ENCODE measurements around the gene BCL7C. TPM values are rescaled to one million over a fixed set of nuclear protein-coding genes. Genes with fewer than 3 reads are reported as not detected.
A peak's percentile ranks its signal among the peaks of the same experiment; 100 is the strongest.

Gene BCL7C
- total RNA-seq, 4 donors from 2014 or later: 43.1 to 79.1 (median 63.0) TPM

DNA sequence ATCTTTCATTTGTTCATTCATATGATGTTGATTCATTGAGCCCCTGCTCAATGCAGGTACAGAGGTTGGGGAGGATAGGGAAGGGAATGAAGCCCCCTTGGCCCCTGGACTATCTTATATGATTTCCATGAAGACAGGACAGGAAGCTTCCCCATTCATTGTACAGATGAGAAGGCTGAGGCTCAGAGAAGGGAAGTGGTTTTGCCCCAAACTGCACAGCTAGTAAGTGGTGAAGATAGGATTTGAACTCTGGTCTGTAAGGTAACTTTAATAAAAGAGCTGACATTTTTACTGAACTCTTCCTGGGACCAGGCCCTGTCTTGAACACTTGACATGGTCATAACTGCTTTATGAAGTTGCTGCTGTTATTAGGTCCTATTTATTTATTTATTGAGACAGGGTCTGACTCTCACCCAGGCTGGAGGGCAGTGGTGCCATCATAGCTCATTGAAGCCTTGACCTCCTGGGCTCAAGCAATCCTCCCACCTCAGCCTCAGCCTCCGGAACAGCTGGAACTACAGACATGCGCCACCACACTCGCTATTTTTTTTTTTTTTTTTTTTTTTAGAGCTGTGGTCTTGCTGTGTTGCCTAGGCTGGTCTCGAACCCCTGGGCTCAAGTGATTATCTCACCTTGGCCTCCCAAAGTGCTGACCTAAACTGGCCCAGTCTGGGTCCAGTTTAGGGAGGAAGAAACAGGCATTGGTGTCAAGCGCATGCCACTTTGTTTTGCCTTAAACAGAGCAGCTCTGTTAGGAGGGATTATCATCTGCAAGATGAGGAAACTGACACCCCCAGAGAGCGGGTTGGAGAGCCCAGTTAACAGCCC, 7.5 kb upstream of the BCL7C start:
- TF ChIP-seq POLR2A (IDR thresholded peaks at IDR 0.05): no peak
- TF ChIP-seq, protein P1, sequence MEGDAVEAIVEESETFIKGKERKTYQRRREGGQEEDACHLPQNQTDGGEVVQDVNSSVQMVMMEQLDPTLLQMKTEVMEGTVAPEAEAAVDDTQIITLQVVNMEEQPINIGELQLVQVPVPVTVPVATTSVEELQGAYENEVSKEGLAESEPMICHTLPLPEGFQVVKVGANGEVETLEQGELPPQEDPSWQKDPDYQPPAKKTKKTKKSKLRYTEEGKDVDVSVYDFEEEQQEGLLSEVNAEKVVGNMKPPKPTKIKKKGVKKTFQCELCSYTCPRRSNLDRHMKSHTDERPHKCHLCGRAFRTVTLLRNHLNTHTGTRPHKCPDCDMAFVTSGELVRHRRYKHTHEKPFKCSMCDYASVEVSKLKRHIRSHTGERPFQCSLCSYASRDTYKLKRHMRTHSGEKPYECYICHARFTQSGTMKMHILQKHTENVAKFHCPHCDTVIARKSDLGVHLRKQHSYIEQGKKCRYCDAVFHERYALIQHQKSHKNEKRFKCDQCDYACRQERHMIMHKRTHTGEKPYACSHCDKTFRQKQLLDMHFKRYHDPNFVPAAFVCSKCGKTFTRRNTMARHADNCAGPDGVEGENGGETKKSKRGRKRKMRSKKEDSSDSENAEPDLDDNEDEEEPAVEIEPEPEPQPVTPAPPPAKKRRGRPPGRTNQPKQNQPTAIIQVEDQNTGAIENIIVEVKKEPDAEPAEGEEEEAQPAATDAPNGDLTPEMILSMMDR (IDR thresholded peaks at IDR 0.05): no peak
- DNase-seq (ENCODE audit: low spot score in 2 of 2): no peak
- WGBS, 2 donors: 38 to 46% methylated on average over 6 of the region's 6 CpGs
- intact Hi-C loops (cut with DNase I; ENCODE audit: low total_unique reads): no loop called here
- no peak overlapping the region for H3K4me3 ChIP-seq (ENCODE audit: low read depth, poor library complexity, severe bottlenecking)

GRCh38 chr16:30900588-30900987, 6.7 kb upstream of the BCL7C start:
- no peak for DNase-seq (ENCODE audit: low spot score in 2 of 2)
- 96 to 99% methylated on average over 5 of the region's 5 CpGs for WGBS, 2 donors
- TF ChIP-seq POLR2A (IDR thresholded peaks at IDR 0.05): no peak
- TF ChIP-seq, protein P1 (IDR thresholded peaks at IDR 0.05): no peak
- intact Hi-C loops (cut with DNase I; ENCODE audit: low total_unique reads): no loop called here
- H3K4me3 ChIP-seq (ENCODE audit: low read depth, poor library complexity, severe bottlenecking): no peak overlapping the region

DNA sequence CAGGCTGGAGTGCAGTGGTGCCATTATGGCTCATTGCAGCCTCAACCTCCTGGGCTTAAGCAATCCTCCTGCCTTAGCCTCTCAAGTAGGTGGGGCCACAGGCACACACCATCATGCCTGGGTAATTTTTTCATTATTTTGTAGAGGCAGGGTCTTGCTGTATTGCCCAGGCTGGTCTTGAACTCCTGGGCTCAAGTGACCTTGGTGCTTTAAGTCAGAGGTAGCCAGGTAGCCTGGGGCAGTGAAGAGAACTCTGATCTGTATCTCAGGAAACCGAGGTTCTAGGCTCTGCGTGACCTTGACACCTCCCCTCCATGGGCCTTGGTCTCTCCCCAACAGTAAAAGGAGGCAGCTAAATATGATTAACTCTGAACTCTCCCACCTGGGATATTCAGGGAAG, 5.9 kb upstream of the BCL7C start:
- no peak for TF ChIP-seq POLR2A (IDR thresholded peaks at IDR 0.05)
- TF ChIP-seq, protein P1 (IDR thresholded peaks at IDR 0.05): no peak
- 66 to 68% methylated on average over 2 of the region's 2 CpGs for WGBS, 2 donors
- intact Hi-C loops (cut with DNase I; ENCODE audit: low total_unique reads): no loop called here
- no peak for DNase-seq (ENCODE audit: low spot score in 2 of 2)
- no peak overlapping the region for H3K4me3 ChIP-seq (ENCODE audit: low read depth, poor library complexity, severe bottlenecking)

GRCh38 chr16:30896889-30897733, 3.2 kb upstream of the BCL7C start:
- WGBS, 2 donors: 15 to 16% methylated on average over 31 of the region's 31 CpGs
- TF ChIP-seq, protein P1 (IDR thresholded peaks at IDR 0.05): no peak
- no peak for TF ChIP-seq POLR2A (IDR thresholded peaks at IDR 0.05)
- H3K4me3 ChIP-seq (ENCODE audit: low read depth, poor library complexity, severe bottlenecking): peak overlapping the region; percentile 36
- intact Hi-C loops (cut with DNase I; ENCODE audit: low total_unique reads): no loop called here
- DNase-seq (ENCODE audit: low spot score in 2 of 2): peak; percentile 86 to 97

- intact Hi-C loops (cut with DNase I; ENCODE audit: low total_unique reads): no loop called here
- DNase-seq (ENCODE audit: low spot score in 2 of 2): peak; percentile 59 to 92
- 5 to 12% methylated on average over 30 to 31 of the region's 31 CpGs for WGBS, 2 donors
- H3K4me3 ChIP-seq (ENCODE audit: low read depth, poor library complexity, severe bottlenecking): peak within 1 kb of the TSS; percentile 36
- TF ChIP-seq, protein P1 (IDR thresholded peaks at IDR 0.05): no peak
- no peak for TF ChIP-seq POLR2A (IDR thresholded peaks at IDR 0.05)
Observed at GRCh38 chr16:30896261-30896888, 2.5 kb upstream of the BCL7C start, which contains the start of gene CTF1. Gene CTF1, plus strand, starts transcription at chr16:30896614. Its CDS starts 30 bp downstream, at chr16:30896644.

All from lower leg skin (tissue), 4 donors.